Measurements from ENCODE around the gene DNASE1L3.
"Not testable (repeated sequence)": the region's sequence is repeated elsewhere in the genome, so short reads cannot be mapped to it uniquely, and the experiment has no call there.

The DNASE1L3 gene

GRCh38 chr3:58201451-58201850, 9.3 kb downstream of the DNASE1L3 start:
- not testable (repeated sequence) for DNase-seq (ENCODE audit: low read depth in 2 of 2)

GRCh38 chr3:58200846-58201355, 9.9 kb downstream of the DNASE1L3 start:
- no peak for DNase-seq (ENCODE audit: low read depth in 2 of 2)

GRCh38 chr3:58200121-58200709, 10.6 kb downstream of the DNASE1L3 start:
- DNase-seq (ENCODE audit: low read depth in 2 of 2): no peak

GRCh38 chr3:58198804-58199203, 12.0 kb downstream of the DNASE1L3 start:
- no peak for DNase-seq (ENCODE audit: low read depth in 2 of 2)

GRCh38 chr3:58198362-58198761, 12.4 kb downstream of the DNASE1L3 start:
- DNase-seq (ENCODE audit: low read depth in 2 of 2): no peak

GRCh38 chr3:58197588-58197987, 13.2 kb downstream of the DNASE1L3 start:
- no peak for DNase-seq (ENCODE audit: low read depth in 2 of 2)

GRCh38 chr3:58193682-58194407, 16.9 kb downstream of the DNASE1L3 start:
- no peak for DNase-seq (ENCODE audit: low read depth in 2 of 2)

GRCh38 chr3:58192069-58192468, 18.7 kb downstream of the DNASE1L3 start:
- no peak for DNase-seq (ENCODE audit: low read depth in 2 of 2)

- DNase-seq (ENCODE audit: low read depth in 2 of 2): no peak
These were observed 19.3 kb downstream of the DNASE1L3 start for GRCh38 chr3:58191361-58191991.

GRCh38 chr3:58190882-58191281, 19.9 kb downstream of the DNASE1L3 start:
- DNase-seq (ENCODE audit: low read depth in 2 of 2): no peak

- DNase-seq (ENCODE audit: low read depth in 2 of 2): no peak
These were observed 20.5 kb downstream of the DNASE1L3 start for GRCh38 chr3:58190291-58190690.

- DNase-seq (ENCODE audit: low read depth in 2 of 2): no peak
These were observed 21.1 kb downstream of the DNASE1L3 start for GRCh38 chr3:58189691-58190090.

- no peak for DNase-seq (ENCODE audit: low read depth in 2 of 2)
These were observed 21.8 kb downstream of the DNASE1L3 start for GRCh38 chr3:58188921-58189451.

- no peak for DNase-seq (ENCODE audit: low read depth in 2 of 2)
These were observed 22.6 kb downstream of the DNASE1L3 start for GRCh38 chr3:58188173-58188564.

GRCh38 chr3:58184982-58185360, 25.8 kb downstream of the DNASE1L3 start:
- no peak for DNase-seq (ENCODE audit: low read depth in 2 of 2)

- DNase-seq (ENCODE audit: low read depth in 2 of 2): no peak
These were observed 26.3 kb downstream of the DNASE1L3 start for GRCh38 chr3:58184309-58184981.

- DNase-seq (ENCODE audit: low read depth in 2 of 2): no peak
These were observed 26.9 kb downstream of the DNASE1L3 start for GRCh38 chr3:58183891-58184290.

GRCh38 chr3:58183221-58183620, 27.6 kb downstream of the DNASE1L3 start:
- DNase-seq (ENCODE audit: low read depth in 2 of 2): no peak

- DNase-seq (ENCODE audit: low read depth in 2 of 2): no peak
These were observed 29.7 kb downstream of the DNASE1L3 start for GRCh38 chr3:58180940-58181587.

GRCh38 chr3:58180099-58180880, 30.5 kb downstream of the DNASE1L3 start:
- no peak for DNase-seq (ENCODE audit: low read depth in 2 of 2)
